ENCODE measurements around the gene RAB1A.
"Not testable (repeated sequence)": the region's sequence is repeated elsewhere in the genome, so short reads cannot be mapped to it uniquely, and the experiment has no call there.

The RAB1A gene

GRCh38 chr2:65137197-65137775, 7.4 kb upstream of the RAB1A start:
- Histone ChIP-seq H3K36me3 (ENCODE audit: control insufficient read depth in 5 of 5, insufficient read depth in 5 of 5, low read length in 5 of 5) (no peaks in the 10 kb centered on the region), H3K27me3 (ENCODE audit: control insufficient read depth in 5 of 5, insufficient read depth in 4 of 5, low read length in 5 of 5) (no peaks in the 10 kb centered on the region), H3K9me3 (ENCODE audit: control insufficient read depth in 5 of 5, low read length in 5 of 5) (no peaks in the 10 kb centered on the region), H3K4me1 (ENCODE audit: control insufficient read depth in 5 of 5, insufficient read depth in 5 of 5, low read length in 5 of 5) (peaks cover 0 to 4% (median 0%) of the 10 kb centered on the region in 5 donors), H3K27ac (ENCODE audit: low read depth, low read length) (no peak overlapping the region), H3K9ac (ENCODE audit: low read length in 5 of 5) (no peak overlapping the region), H3K4me3 (ENCODE audit: low read depth in 1 of 5, low read length in 5 of 5) (no peak overlapping the region)

- Histone ChIP-seq H3K9ac (ENCODE audit: low read length in 5 of 5) (no peak overlapping the region), H3K4me3 (ENCODE audit: low read depth in 1 of 5, low read length in 5 of 5) (no peak overlapping the region), H3K9me3 (ENCODE audit: control insufficient read depth in 5 of 5, low read length in 5 of 5) (no peaks in the 10 kb centered on the region), H3K27me3 (ENCODE audit: control insufficient read depth in 5 of 5, insufficient read depth in 4 of 5, low read length in 5 of 5) (no peaks in the 10 kb centered on the region), H3K27ac (ENCODE audit: low read depth, low read length) (no peak overlapping the region), H3K36me3 (ENCODE audit: control insufficient read depth in 5 of 5, insufficient read depth in 5 of 5, low read length in 5 of 5) (no peaks in the 10 kb centered on the region), H3K4me1 (ENCODE audit: control insufficient read depth in 5 of 5, insufficient read depth in 5 of 5, low read length in 5 of 5) (peaks cover 0 to 8% (median 4%) of the 10 kb centered on the region in 5 donors)
These were observed 6.3 kb upstream of the RAB1A start for GRCh38 chr2:65136253-65136652.

- Histone ChIP-seq H3K9me3 (ENCODE audit: control insufficient read depth in 5 of 5, low read length in 5 of 5) (no peaks in the 10 kb centered on the region), H3K9ac (ENCODE audit: low read length in 5 of 5) (no peak overlapping the region)
These were observed 4.3 kb upstream of the RAB1A start for GRCh38 chr2:65134158-65134557.

GRCh38 chr2:65133626-65134025, 3.7 kb upstream of the RAB1A start:
- Histone ChIP-seq H3K9ac (ENCODE audit: low read length in 5 of 5) (no peak overlapping the region), H3K9me3 (ENCODE audit: control insufficient read depth in 5 of 5, low read length in 5 of 5) (no peaks in the 10 kb centered on the region), H3K4me1 (ENCODE audit: control insufficient read depth in 5 of 5, insufficient read depth in 5 of 5, low read length in 5 of 5) (peaks cover 0 to 16% (median 12%) of the 10 kb centered on the region in 5 donors), H3K27ac (ENCODE audit: low read depth, low read length) (no peak overlapping the region), H3K27me3 (ENCODE audit: control insufficient read depth in 5 of 5, insufficient read depth in 4 of 5, low read length in 5 of 5) (no peaks in the 10 kb centered on the region), H3K36me3 (ENCODE audit: control insufficient read depth in 5 of 5, insufficient read depth in 5 of 5, low read length in 5 of 5) (no peaks in the 10 kb centered on the region), H3K4me3 (ENCODE audit: low read depth in 1 of 5, low read length in 5 of 5) (no peak overlapping the region)

More at GRCh38 chr2:65134158-65134557, 4.3 kb upstream of the RAB1A start:
- Histone ChIP-seq H3K27me3 (ENCODE audit: control insufficient read depth in 5 of 5, insufficient read depth in 4 of 5, low read length in 5 of 5) (no peaks in the 10 kb centered on the region), H3K4me1 (ENCODE audit: control insufficient read depth in 5 of 5, insufficient read depth in 5 of 5, low read length in 5 of 5) (peaks cover 0 to 14% (median 9%) of the 10 kb centered on the region in 5 donors), H3K27ac (ENCODE audit: low read depth, low read length) (no peak overlapping the region), H3K4me3 (ENCODE audit: low read depth in 1 of 5, low read length in 5 of 5) (no peak overlapping the region), H3K36me3 (ENCODE audit: control insufficient read depth in 5 of 5, insufficient read depth in 5 of 5, low read length in 5 of 5) (no peaks in the 10 kb centered on the region)

- H3K27ac ChIP-seq (ENCODE audit: low read depth, low read length) = not testable (repeated sequence)
These were observed 3.0 kb upstream of the RAB1A start for GRCh38 chr2:65132930-65133329.

GRCh38 chr2:65130664-65131175, 814 bp upstream of the RAB1A start:
- Histone ChIP-seq H3K36me3 (ENCODE audit: control insufficient read depth in 5 of 5, insufficient read depth in 5 of 5, low read length in 5 of 5) (no peaks in the 10 kb centered on the region), H3K4me3 (ENCODE audit: low read depth in 1 of 5, low read length in 5 of 5) (peak overlapping the region; percentile 67 to 95 (median 80)), H3K9me3 (ENCODE audit: control insufficient read depth in 5 of 5, low read length in 5 of 5) (no peaks in the 10 kb centered on the region), H3K9ac (ENCODE audit: low read length in 5 of 5) (peak overlapping the region; percentile 77 to 91 (median 91)), H3K27ac (ENCODE audit: low read depth, low read length) (peak overlapping the region; percentile 86), H3K4me1 (ENCODE audit: control insufficient read depth in 5 of 5, insufficient read depth in 5 of 5, low read length in 5 of 5) (peaks cover 0 to 44% (median 38%) of the 10 kb centered on the region in 5 donors), H3K27me3 (ENCODE audit: control insufficient read depth in 5 of 5, insufficient read depth in 4 of 5, low read length in 5 of 5) (no peaks in the 10 kb centered on the region)

More at GRCh38 chr2:65132930-65133329, 3.0 kb upstream of the RAB1A start:
- not testable (repeated sequence) for H3K9me3 ChIP-seq (ENCODE audit: control insufficient read depth in 5 of 5, low read length in 5 of 5); H3K27me3 ChIP-seq (ENCODE audit: control insufficient read depth in 5 of 5, insufficient read depth in 4 of 5, low read length in 5 of 5); H3K9ac ChIP-seq (ENCODE audit: low read length in 5 of 5); H3K36me3 ChIP-seq (ENCODE audit: control insufficient read depth in 5 of 5, insufficient read depth in 5 of 5, low read length in 5 of 5); H3K4me3 ChIP-seq (ENCODE audit: low read depth in 1 of 5, low read length in 5 of 5)
- peaks cover 0 to 22% (median 19%) of the 10 kb centered on the region in 5 donors for H3K4me1 ChIP-seq (ENCODE audit: control insufficient read depth in 5 of 5, insufficient read depth in 5 of 5, low read length in 5 of 5)

- H3K9me3 ChIP-seq (ENCODE audit: control insufficient read depth in 5 of 5, low read length in 5 of 5) = no peaks in the 10 kb centered on the region
These were observed 550 bp downstream of the RAB1A start for GRCh38 chr2:65129286-65129825.

GRCh38 chr2:65128297-65129190, 1.4 kb downstream of the RAB1A start:
- Histone ChIP-seq H3K4me3 (ENCODE audit: low read depth in 1 of 5, low read length in 5 of 5) (peak overlapping the region; percentile 78 to 99 (median 95)), H3K4me1 (ENCODE audit: control insufficient read depth in 5 of 5, insufficient read depth in 5 of 5, low read length in 5 of 5) (peaks cover 0 to 60% (median 55%) of the 10 kb centered on the region in 5 donors), H3K9me3 (ENCODE audit: control insufficient read depth in 5 of 5, low read length in 5 of 5) (no peaks in the 10 kb centered on the region), H3K36me3 (ENCODE audit: control insufficient read depth in 5 of 5, insufficient read depth in 5 of 5, low read length in 5 of 5) (no peaks in the 10 kb centered on the region), H3K9ac (ENCODE audit: low read length in 5 of 5) (peak overlapping the region; percentile 91 to 99 (median 94)), H3K27ac (ENCODE audit: low read depth, low read length) (peak overlapping the region; percentile 99), H3K27me3 (ENCODE audit: control insufficient read depth in 5 of 5, insufficient read depth in 4 of 5, low read length in 5 of 5) (no peaks in the 10 kb centered on the region)

More at GRCh38 chr2:65129286-65129825, 550 bp downstream of the RAB1A start:
- Histone ChIP-seq H3K27ac (ENCODE audit: low read depth, low read length) (peak overlapping the region; percentile 99), H3K36me3 (ENCODE audit: control insufficient read depth in 5 of 5, insufficient read depth in 5 of 5, low read length in 5 of 5) (no peaks in the 10 kb centered on the region), H3K4me1 (ENCODE audit: control insufficient read depth in 5 of 5, insufficient read depth in 5 of 5, low read length in 5 of 5) (peaks cover 0 to 55% (median 50%) of the 10 kb centered on the region in 5 donors), H3K9ac (ENCODE audit: low read length in 5 of 5) (peak overlapping the region; percentile 91 to 99 (median 94)), H3K4me3 (ENCODE audit: low read depth in 1 of 5, low read length in 5 of 5) (peak overlapping the region; percentile 78 to 99 (median 95)), H3K27me3 (ENCODE audit: control insufficient read depth in 5 of 5, insufficient read depth in 4 of 5, low read length in 5 of 5) (no peaks in the 10 kb centered on the region)

GRCh38 chr2:65125457-65125856, 4.4 kb downstream of the RAB1A start:
- H3K36me3 ChIP-seq (ENCODE audit: control insufficient read depth in 5 of 5, insufficient read depth in 5 of 5, low read length in 5 of 5); H3K4me3 ChIP-seq (ENCODE audit: low read depth in 1 of 5, low read length in 5 of 5); H3K27me3 ChIP-seq (ENCODE audit: control insufficient read depth in 5 of 5, insufficient read depth in 4 of 5, low read length in 5 of 5); H3K9me3 ChIP-seq (ENCODE audit: control insufficient read depth in 5 of 5, low read length in 5 of 5): not testable (repeated sequence)
- peak overlapping the region; percentile 99 for H3K27ac ChIP-seq (ENCODE audit: low read depth, low read length)
- peaks cover 0 to 66% (median 62%) of the 10 kb centered on the region in 5 donors for H3K4me1 ChIP-seq (ENCODE audit: control insufficient read depth in 5 of 5, insufficient read depth in 5 of 5, low read length in 5 of 5)
- peak overlapping the region in 2 of 5 donors; percentile 11 to 56 for H3K9ac ChIP-seq (ENCODE audit: low read length in 5 of 5)

Data from subcutaneous abdominal adipose tissue (tissue), 5 donors.